ENCODE data around the gene PSME1.

- TF ChIP-seq CTCF (conservative IDR thresholded peaks at IDR 0.05 in 1 of 2, IDR thresholded peaks at IDR 0.05 in 1 of 2; ENCODE audit: low read depth in 1 of 2, low read length in 2 of 2): peak in 1 of 2 donors; percentile 26
- TF ChIP-seq EZH2 (IDR thresholded peaks at IDR 0.05; ENCODE audit: low read length, missing control alignments): no peak
Measured at GRCh38 chr14:24093901-24094840, 41.8 kb upstream of the PSME1 start, which contains the start of gene PCK2.

Data from fibroblast of lung (primary cell).